Endodermal cell (in vitro differentiated cells): ENCODE measurements around the gene PRR5L. TPM values are rescaled to one million over a fixed set of nuclear protein-coding genes. Genes with fewer than 3 reads are reported as not detected.

Experiments
- DNase-seq: peaks from one replicate; pipeline ENCODE4 v3.0.0-alpha.2; 2017
- H3K27ac ChIP-seq: 2 replicates; pipeline ENCODE4 v1.5.1; 2013; ENCODE audit warnings: mild to moderate bottlenecking, low read depth, low read length, moderate library complexity
- H3K27me3 ChIP-seq: 2 replicates; pipeline ENCODE4 v1.6.1; 2013; ENCODE audit warnings: mild to moderate bottlenecking, low read length, moderate library complexity; ENCODE audit not compliant: insufficient read depth, control insufficient read depth, poor library complexity, severe bottlenecking
- H3K36me3 ChIP-seq: 2 replicates; pipeline ENCODE4 v1.7.0; 2013; ENCODE audit warnings: mild to moderate bottlenecking, low read length, moderate library complexity; ENCODE audit not compliant: control insufficient read depth, insufficient read depth
- H3K4me1 ChIP-seq: one replicate; pipeline ENCODE4 v1.7.0; 2013; ENCODE audit warnings: low read length; ENCODE audit not compliant: control insufficient read depth, insufficient read depth
- H3K4me3 ChIP-seq: 2 replicates; pipeline ENCODE4 v1.5.1; 2013; ENCODE audit warnings: mild to moderate bottlenecking, low read length, moderate library complexity
- H3K9ac ChIP-seq: 2 replicates; pipeline ENCODE4 v1.6.1; 2013; ENCODE audit warnings: mild to moderate bottlenecking, low read length, moderate library complexity; ENCODE audit not compliant: poor library complexity, severe bottlenecking; ENCODE audit errors: extremely low read depth
- H3K9me3 ChIP-seq: 2 replicates; pipeline ENCODE4 v1.6.1; 2013; ENCODE audit warnings: mild to moderate bottlenecking, low read length, moderate library complexity; ENCODE audit not compliant: control insufficient read depth
- H3K27ac Mint-ChIP-seq: 2 replicates; pipeline ENCODE4 v1.8.0; 2020; ENCODE audit warnings: mixed read lengths
- H3K27me3 Mint-ChIP-seq: 2 replicates; pipeline ENCODE4 v1.8.0; 2021; ENCODE audit warnings: mild to moderate bottlenecking, mixed read lengths; ENCODE audit not compliant: insufficient read depth
- H3K36me3 Mint-ChIP-seq: 2 replicates; pipeline ENCODE4 v1.8.0; 2020; ENCODE audit warnings: low read depth, mixed read lengths
- H3K4me1 Mint-ChIP-seq: 2 replicates; pipeline ENCODE4 v1.8.0; 2020; ENCODE audit warnings: mixed read lengths
- H3K4me3 Mint-ChIP-seq: 2 replicates; pipeline ENCODE4 v1.8.0; 2020; ENCODE audit warnings: mild to moderate bottlenecking, moderate library complexity, mixed read lengths
- H3K9me3 Mint-ChIP-seq: 2 replicates; pipeline ENCODE4 v1.8.0; 2020; ENCODE audit warnings: mild to moderate bottlenecking, mixed read lengths
- CTCF ChIP-seq: fragments of 200-600 bp; sonication (generic); conservative IDR thresholded peaks from 2 replicates; pipeline ENCODE4 v1.5.0; 2021; ENCODE audit warnings: antibody characterized with exemption, mild to moderate bottlenecking
- WGBS, 2 experiments: methylation state at CpG; one replicate each; pipeline versions ENCODE4 v1.1.5 to v1.1.7; 2013; ENCODE audit warnings: missing lambda C conversion rate in 2 of 2, mixed read lengths in 1 of 2; ENCODE audit not compliant: insufficient coverage in 1 of 2, insufficient read length in 1 of 2; 5-methylcytosine and 5-hydroxymethylcytosine counted together
- total RNA-seq, 2 donors: library from RNA; stranded (reverse); fragmentation: NEBNext Ultra II Directional in 1 of 2; extraction: Animal tissue kit (Norgen Biotek cat#: 25700) in 1 of 2; gene quantifications; 2 replicates in 1 of 2; 3 replicates in 1 of 2; pipeline ENCODE4 v1.2.1, GENCODE V29; 2021

Gene PRR5L
- total RNA-seq, 2 donors from 2014 or later, result 5.3 to 7.2 TPM

GRCh38 chr11:36379653-36380052, 83.6 kb downstream of the PRR5L start:
- WGBS, 2 experiments, result 92 to 100% methylated on average over 3 of the region's 3 CpGs
- no peak overlapping the region for H3K27ac ChIP-seq
- peaks cover 23% of the 10 kb centered on the region for H3K4me1 Mint-ChIP-seq

GRCh38 chr11:36380296-36381014, 84.4 kb downstream of the PRR5L start:
- Mint-ChIP-seq H3K4me3 (no peak overlapping the region), H3K27me3 (peaks cover 51% of the 10 kb centered on the region), H3K27ac (no peak overlapping the region), H3K9me3 (peaks cover 3% of the 10 kb centered on the region), H3K36me3 (no peaks in the 10 kb centered on the region), H3K4me1 (peaks cover 23% of the 10 kb centered on the region)
- Histone ChIP-seq H3K27ac (no peak overlapping the region), H3K4me1 (peaks cover 12% of the 10 kb centered on the region), H3K9me3 (no peaks in the 10 kb centered on the region), H3K4me3 (peak overlapping the region; percentile 36), H3K9ac (no peak overlapping the region), H3K27me3 (peaks cover 17% of the 10 kb centered on the region), H3K36me3 (peaks cover 6% of the 10 kb centered on the region)
- TF ChIP-seq CTCF, result no peak
- 93 to 96% methylated on average over 2 to 7 of the region's 9 CpGs for WGBS, 2 experiments
- no peak for DNase-seq

More at GRCh38 chr11:36379653-36380052, 83.6 kb downstream of the PRR5L start:
- H3K27me3 ChIP-seq, result peaks cover 17% of the 10 kb centered on the region
- H3K4me3 ChIP-seq, result peak overlapping the region; percentile 87
- peaks cover 6% of the 10 kb centered on the region for H3K36me3 ChIP-seq
- Mint-ChIP-seq H3K4me3 (no peak overlapping the region), H3K9me3 (peaks cover 3% of the 10 kb centered on the region), H3K27ac (no peak overlapping the region), H3K27me3 (peaks cover 56% of the 10 kb centered on the region), H3K36me3 (no peaks in the 10 kb centered on the region)
- H3K9ac ChIP-seq, result no peak overlapping the region
- H3K4me1 ChIP-seq, result peaks cover 12% of the 10 kb centered on the region
- no peak for TF ChIP-seq CTCF
- no peak for DNase-seq
- no peaks in the 10 kb centered on the region for H3K9me3 ChIP-seq

- Mint-ChIP-seq H3K9me3 (peaks cover 3% of the 10 kb centered on the region), H3K27me3 (peaks cover 48% of the 10 kb centered on the region), H3K4me1 (peaks cover 23% of the 10 kb centered on the region), H3K27ac (no peak overlapping the region), H3K4me3 (no peak overlapping the region), H3K36me3 (no peaks in the 10 kb centered on the region)
- H3K9ac ChIP-seq, result no peak overlapping the region
- no peak for DNase-seq
- TF ChIP-seq CTCF, result no peak
- H3K4me3 ChIP-seq, result no peak overlapping the region
- peaks cover 12% of the 10 kb centered on the region for H3K4me1 ChIP-seq
- H3K36me3 ChIP-seq, result peaks cover 6% of the 10 kb centered on the region
- 90 to 93% methylated on average over 2 to 4 of the region's 4 CpGs for WGBS, 2 experiments
- H3K9me3 ChIP-seq, result no peaks in the 10 kb centered on the region
- no peak overlapping the region for H3K27ac ChIP-seq
- peaks cover 17% of the 10 kb centered on the region for H3K27me3 ChIP-seq
Measured at GRCh38 chr11:36381015-36381360, 84.9 kb downstream of the PRR5L start.
